NCI-H2196 (cell line): ENCODE data around the gene FGF14.

Source experiments
- DNase-seq: peaks from one replicate; lab custom pipeline; 2025; ENCODE audit not compliant: unreplicated experiment; lab: John Stamatoyannopoulos, UW

FGF14 gene

GRCh38 chr13:101828119-101828518 lies 573.7 kb downstream of the FGF14 start:
- no peak for DNase-seq

- DNase-seq: no peak
These were observed 584.0 kb downstream of the FGF14 start for GRCh38 chr13:101817898-101818297.

GRCh38 chr13:101811881-101812280 lies 590.0 kb downstream of the FGF14 start:
- no peak for DNase-seq

GRCh38 chr13:101811284-101811839 lies 590.5 kb downstream of the FGF14 start:
- no peak for DNase-seq

- no peak for DNase-seq
These were observed 602.7 kb downstream of the FGF14 start for GRCh38 chr13:101799196-101799595.

- DNase-seq: no peak
These were observed 603.4 kb downstream of the FGF14 start for GRCh38 chr13:101798437-101798836.

GRCh38 chr13:101795460-101795859 lies 606.4 kb downstream of the FGF14 start:
- DNase-seq: no peak

GRCh38 chr13:101795025-101795424 lies 606.8 kb downstream of the FGF14 start:
- DNase-seq: no peak

- DNase-seq: no peak
These were observed 609.7 kb downstream of the FGF14 start for GRCh38 chr13:101792189-101792588.

- peak; percentile 41 for DNase-seq
These were observed 616.0 kb downstream of the FGF14 start for GRCh38 chr13:101785858-101786257.

GRCh38 chr13:101784313-101784712 lies 617.5 kb downstream of the FGF14 start:
- no peak for DNase-seq

- no peak for DNase-seq
These were observed 618.3 kb downstream of the FGF14 start for GRCh38 chr13:101783554-101783953.

- no peak for DNase-seq
These were observed 621.6 kb downstream of the FGF14 start for GRCh38 chr13:101780211-101780610.

- no peak for DNase-seq
These were observed 622.7 kb downstream of the FGF14 start for GRCh38 chr13:101779147-101779546.

GRCh38 chr13:101775267-101775666 lies 626.6 kb downstream of the FGF14 start:
- DNase-seq: no peak

- no peak for DNase-seq
These were observed 627.5 kb downstream of the FGF14 start for GRCh38 chr13:101774393-101774792.

GRCh38 chr13:101773062-101773461 lies 628.8 kb downstream of the FGF14 start:
- no peak for DNase-seq

- no peak for DNase-seq
These were observed 634.7 kb downstream of the FGF14 start for GRCh38 chr13:101767131-101767530.

- no peak for DNase-seq
These were observed 638.7 kb downstream of the FGF14 start for GRCh38 chr13:101763191-101763590.

GRCh38 chr13:101757446-101758039 lies 644.3 kb downstream of the FGF14 start:
- DNase-seq: peak; percentile 7

- DNase-seq: no peak
These were observed 646.5 kb downstream of the FGF14 start for GRCh38 chr13:101755228-101755887.

GRCh38 chr13:101752432-101752831 lies 649.4 kb downstream of the FGF14 start:
- no peak for DNase-seq

- peak; percentile 6 for DNase-seq
These were observed 650.4 kb downstream of the FGF14 start for GRCh38 chr13:101751488-101751887.
